Activated CD4-positive, alpha-beta T cell treated with anti-CD3 and anti-CD28 coated beads for 36 hours (primary cell): ENCODE results near the gene ZNF618. TPM values are rescaled to one million over a fixed set of nuclear protein-coding genes. Genes with fewer than 3 reads are reported as not detected.
"Not testable (repeated sequence)": the region's sequence is repeated elsewhere in the genome, so short reads cannot be mapped to it uniquely, and the experiment has no call there.

Source experiments
- ATAC-seq: fragments of 200-7000 bp; cut with Tn5 transposase; one replicate; pipeline ENCODE4 v1.10.0; 2021; ENCODE audit warnings: mild to moderate bottlenecking, moderate library complexity
- CTCF ChIA-PET: fragments of 350-600 bp; sonication (Branson Sonifier 250); formaldehyde crosslinking; loops from one replicate; lab custom pipeline; 2021; ENCODE audit warnings: antibody characterized with exemption; lab: Charles Lee
- POLR2A ChIA-PET: fragments of 350-600 bp; sonication (Branson Sonifier 250); formaldehyde crosslinking; loops from one replicate; lab custom pipeline; 2021; ENCODE audit warnings: antibody characterized with exemption, inconsistent platforms; lab: Charles Lee
- DNase-seq: peaks from one replicate; pipeline ENCODE4 v3.0.0-alpha.2; 2020
- H3K27ac Mint-ChIP-seq: one replicate; pipeline ENCODE4 v1.8.0; 2021; ENCODE audit warnings: mixed read lengths
- H3K27me3 Mint-ChIP-seq: one replicate; pipeline ENCODE4 v1.8.0; 2021; ENCODE audit warnings: mixed read lengths
- H3K36me3 Mint-ChIP-seq: one replicate; pipeline ENCODE4 v1.8.0; 2021; ENCODE audit warnings: low read depth, mixed read lengths
- H3K4me1 Mint-ChIP-seq: one replicate; pipeline ENCODE4 v1.8.0; 2021; ENCODE audit warnings: mixed read lengths
- H3K4me3 Mint-ChIP-seq: one replicate; pipeline ENCODE4 v1.8.0; 2021; ENCODE audit warnings: mild to moderate bottlenecking, moderate library complexity, mixed read lengths
- H3K9me3 Mint-ChIP-seq: one replicate; pipeline ENCODE4 v1.8.0; 2021; ENCODE audit warnings: low read depth, mixed read lengths
- intact Hi-C, 2 experiments: fragments of 100-400 bp; cut with DNase I in 1 of 2; cut with micrococcal nuclease in 1 of 2; formaldehyde crosslinking; loops; one replicate each; pipeline versions ENCODE4 v1.14.2 to v1.15.1; 2022 to 2024; cut with DNase I, micrococcal nuclease
- total RNA-seq, 2 experiments: library from RNA; stranded (reverse); gene quantifications; one replicate each; pipeline ENCODE4 v1.2.3, GENCODE V29; 2021

The ZNF618 gene
- total RNA-seq, 2 experiments from 2014 or later: 0.11 TPM

GRCh38 chr9:114037961-114038723 lies 162.0 kb downstream of the ZNF618 start:
- Mint-ChIP-seq H3K36me3 (no peaks in the 10 kb centered on the region), H3K4me3 (no peak overlapping the region), H3K27ac (no peak overlapping the region), H3K4me1 (no peaks in the 10 kb centered on the region), H3K9me3 (no peaks in the 10 kb centered on the region), H3K27me3 (no peaks in the 10 kb centered on the region)
- ATAC-seq (no peak), DNase-seq (no peak)
- POLR2A ChIA-PET: no interaction called here
- intact Hi-C loops: no loop called here
- CTCF ChIA-PET: interaction anchor here (0.7 kb wide), 2 partner anchors 38 to 78 kb away, joined by 3 to 5 read pairs; no protein-coding TSS in a partner anchor

DNA sequence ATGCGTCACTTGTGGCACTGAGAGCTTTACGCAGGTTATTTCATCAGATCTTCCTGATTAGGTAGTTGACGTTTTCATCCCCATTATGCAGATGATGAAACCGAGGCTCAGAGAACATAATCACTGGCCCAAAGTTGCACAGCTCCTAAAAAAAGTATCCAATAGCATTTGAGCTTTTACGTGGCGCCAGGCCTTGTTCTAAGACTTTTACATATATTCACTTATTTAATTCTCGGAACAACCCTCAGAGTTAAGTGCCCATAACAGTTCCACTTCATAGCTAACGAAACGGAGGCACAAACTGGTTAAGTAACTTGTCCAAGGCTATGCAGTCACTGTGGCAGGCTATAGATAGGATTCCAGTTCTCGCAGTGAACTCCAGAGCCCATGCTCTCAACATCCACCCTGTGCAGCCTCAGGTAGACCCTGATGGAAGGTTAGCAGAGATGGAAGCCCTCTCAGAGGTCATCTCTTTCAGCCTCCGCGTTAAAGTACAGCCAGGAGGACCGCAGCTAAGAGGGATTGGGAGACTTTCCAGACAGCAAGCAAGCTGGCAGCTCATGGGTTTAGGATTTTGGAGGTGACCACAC lies 162.7 kb downstream of the ZNF618 start:
- no peak for DNase-seq
- Mint-ChIP-seq H3K27ac (no peak overlapping the region), H3K9me3 (no peaks in the 10 kb centered on the region), H3K4me3 (no peak overlapping the region), H3K27me3 (no peaks in the 10 kb centered on the region), H3K36me3 (no peaks in the 10 kb centered on the region), H3K4me1 (no peaks in the 10 kb centered on the region)
- no peak for ATAC-seq
- intact Hi-C loops: no loop called here
- ChIA-PET CTCF (interaction anchor here (0.7 kb wide), 1 partner anchor 78 kb away, joined by 5 read pairs; no protein-coding TSS in a partner anchor), POLR2A (no interaction called here)

GRCh38 chr9:114039484-114039883 lies 163.4 kb downstream of the ZNF618 start:
- no peaks in the 10 kb centered on the region for H3K4me1 Mint-ChIP-seq
- no peaks in the 10 kb centered on the region for H3K9me3 Mint-ChIP-seq
- ATAC-seq: no peak
- H3K36me3 Mint-ChIP-seq: no peaks in the 10 kb centered on the region
- H3K4me3 Mint-ChIP-seq: no peak overlapping the region
- POLR2A ChIA-PET: no interaction called here
- no peak for DNase-seq
- CTCF ChIA-PET: no interaction called here
- intact Hi-C loops: no loop called here
- H3K27ac Mint-ChIP-seq: no peak overlapping the region
- H3K27me3 Mint-ChIP-seq: no peaks in the 10 kb centered on the region

DNA sequence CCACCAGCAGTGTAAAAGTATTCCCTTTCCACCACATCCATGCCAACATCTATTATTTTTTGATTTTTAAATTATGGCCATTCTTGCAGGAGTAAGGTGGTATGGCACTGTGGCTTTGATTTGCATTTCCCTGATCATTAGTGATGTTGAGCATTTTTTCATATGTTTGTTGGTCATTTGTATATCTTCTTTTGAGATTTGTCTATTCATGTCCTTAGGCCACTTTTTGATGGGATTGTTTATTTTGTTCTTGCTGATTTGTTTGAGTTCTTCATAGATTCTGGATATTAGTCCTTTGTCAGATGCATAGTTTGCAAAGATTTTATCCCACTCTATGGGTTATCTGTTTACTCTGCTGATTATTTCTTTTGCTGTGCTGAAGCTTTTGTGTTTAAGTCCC lies 167.6 kb downstream of the ZNF618 start:
- H3K4me1 Mint-ChIP-seq, H3K27ac Mint-ChIP-seq, POLR2A ChIA-PET, H3K4me3 Mint-ChIP-seq, intact Hi-C loops, ATAC-seq, H3K36me3 Mint-ChIP-seq, CTCF ChIA-PET, DNase-seq, H3K27me3 Mint-ChIP-seq, H3K9me3 Mint-ChIP-seq: not testable (repeated sequence)

DNA sequence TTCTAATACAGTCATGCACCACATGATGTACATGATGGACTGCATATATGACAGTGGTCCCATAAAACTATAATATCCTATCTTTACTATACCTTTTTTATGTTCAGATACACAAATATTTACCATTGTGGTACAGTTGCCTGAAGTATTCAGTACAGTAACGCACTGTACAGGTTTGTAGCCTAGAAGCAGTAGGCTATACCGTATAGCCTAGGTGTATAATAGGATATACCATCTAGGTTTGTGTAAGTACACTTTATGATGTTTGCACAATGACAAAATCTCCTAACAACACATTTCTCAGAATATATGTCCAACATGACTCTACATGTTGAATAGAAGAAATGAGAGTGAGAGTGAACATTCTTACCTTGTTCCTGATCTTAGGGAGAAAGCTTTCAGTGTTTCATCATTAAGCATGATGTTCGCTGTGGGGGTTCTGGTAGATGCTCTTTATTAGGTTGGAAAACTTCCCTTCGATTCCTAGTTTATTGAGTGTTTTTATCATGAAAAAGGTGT lies 170.2 kb downstream of the ZNF618 start:
- Mint-ChIP-seq H3K4me1 (no peaks in the 10 kb centered on the region), H3K27ac (no peak overlapping the region), H3K36me3 (no peaks in the 10 kb centered on the region), H3K4me3 (no peak overlapping the region), H3K27me3 (no peaks in the 10 kb centered on the region), H3K9me3 (no peaks in the 10 kb centered on the region)
- no peak for DNase-seq
- ChIA-PET CTCF (no interaction called here), POLR2A (no interaction called here)
- intact Hi-C loops: no loop called here
- ATAC-seq: no peak

DNA sequence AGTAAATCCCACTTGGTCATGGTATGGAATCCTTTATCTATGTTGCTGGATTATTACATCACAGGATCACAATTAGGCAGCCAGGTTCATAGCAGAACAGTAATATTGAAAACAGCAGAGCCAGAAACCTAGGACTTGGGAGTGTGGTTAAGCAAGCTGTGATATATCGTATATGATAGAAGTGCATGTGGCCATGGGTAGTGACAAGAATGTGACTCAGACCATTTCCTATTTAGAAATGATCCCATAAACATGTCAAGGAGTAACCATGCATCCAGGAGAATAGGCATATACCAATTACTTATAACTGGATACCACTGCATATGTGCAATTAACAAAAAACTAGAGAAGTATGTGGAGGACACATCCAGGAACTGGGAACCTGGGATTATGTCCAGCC lies 170.8 kb downstream of the ZNF618 start:
- ChIA-PET CTCF (no interaction called here), POLR2A (no interaction called here)
- DNase-seq (no peak), ATAC-seq (no peak)
- intact Hi-C loops: no loop called here
- Mint-ChIP-seq H3K27me3 (no peaks in the 10 kb centered on the region), H3K36me3 (no peaks in the 10 kb centered on the region), H3K27ac (no peak overlapping the region), H3K4me1 (no peaks in the 10 kb centered on the region), H3K4me3 (no peak overlapping the region), H3K9me3 (no peaks in the 10 kb centered on the region)

- intact Hi-C loops: no loop called here
These were observed 171.6 kb downstream of the ZNF618 start for GRCh38 chr9:114047717-114048116.

DNA sequence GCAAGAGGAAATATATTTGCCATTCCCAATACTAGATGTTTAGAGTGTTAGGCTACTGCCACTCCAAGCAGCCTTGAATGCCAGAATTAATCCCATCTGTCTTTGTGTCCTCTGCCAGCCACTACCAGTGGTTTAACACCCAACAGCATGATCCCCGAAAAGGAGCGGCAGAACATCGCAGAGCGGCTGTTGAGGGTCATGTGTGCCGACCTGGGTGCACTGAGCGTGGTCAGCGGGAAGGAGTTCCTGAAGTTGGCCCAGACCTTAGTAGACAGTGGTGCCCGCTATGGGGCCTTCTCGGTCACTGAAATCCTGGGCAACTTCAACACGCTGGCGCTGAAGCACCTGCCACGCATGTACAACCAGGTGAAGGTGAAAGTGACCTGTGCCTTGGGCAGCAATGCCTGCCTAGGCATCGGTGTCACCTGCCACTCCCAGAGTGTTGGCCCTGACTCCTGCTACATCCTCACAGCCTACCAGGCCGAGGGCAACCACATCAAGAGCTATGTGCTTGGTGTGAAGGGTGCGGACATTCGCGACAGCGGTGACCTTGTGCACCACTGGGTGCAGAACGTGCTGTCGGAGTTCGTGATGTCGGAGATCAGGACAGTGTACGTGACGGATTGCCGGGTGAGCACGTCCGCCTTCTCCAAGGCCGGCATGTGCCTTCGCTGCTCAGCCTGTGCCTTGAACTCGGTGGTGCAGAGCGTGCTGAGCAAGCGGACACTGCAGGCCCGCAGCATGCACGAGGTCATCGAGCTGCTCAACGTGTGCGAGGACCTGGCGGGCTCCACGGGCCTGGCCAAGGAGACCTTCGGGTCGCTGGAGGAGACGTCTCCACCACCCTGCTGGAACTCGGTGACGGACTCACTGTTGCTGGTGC lies 172.7 kb downstream of the ZNF618 start:
- CTCF ChIA-PET: no interaction called here
- ATAC-seq: no peak
- no peak overlapping the region for H3K4me3 Mint-ChIP-seq
- POLR2A ChIA-PET: no interaction called here
- H3K4me1 Mint-ChIP-seq: no peaks in the 10 kb centered on the region
- no peak overlapping the region for H3K27ac Mint-ChIP-seq
- H3K9me3 Mint-ChIP-seq: no peaks in the 10 kb centered on the region
- H3K36me3 Mint-ChIP-seq: no peaks in the 10 kb centered on the region
- intact Hi-C loops: no loop called here
- DNase-seq: no peak
- H3K27me3 Mint-ChIP-seq: no peaks in the 10 kb centered on the region

More at GRCh38 chr9:114047717-114048116, 171.6 kb downstream of the ZNF618 start:
- ChIA-PET POLR2A (no interaction called here), CTCF (no interaction called here)
- Mint-ChIP-seq H3K27ac (no peak overlapping the region), H3K9me3 (no peaks in the 10 kb centered on the region), H3K27me3 (no peaks in the 10 kb centered on the region), H3K36me3 (no peaks in the 10 kb centered on the region), H3K4me3 (no peak overlapping the region), H3K4me1 (no peaks in the 10 kb centered on the region)
- no peak for DNase-seq
- no peak for ATAC-seq

DNA sequence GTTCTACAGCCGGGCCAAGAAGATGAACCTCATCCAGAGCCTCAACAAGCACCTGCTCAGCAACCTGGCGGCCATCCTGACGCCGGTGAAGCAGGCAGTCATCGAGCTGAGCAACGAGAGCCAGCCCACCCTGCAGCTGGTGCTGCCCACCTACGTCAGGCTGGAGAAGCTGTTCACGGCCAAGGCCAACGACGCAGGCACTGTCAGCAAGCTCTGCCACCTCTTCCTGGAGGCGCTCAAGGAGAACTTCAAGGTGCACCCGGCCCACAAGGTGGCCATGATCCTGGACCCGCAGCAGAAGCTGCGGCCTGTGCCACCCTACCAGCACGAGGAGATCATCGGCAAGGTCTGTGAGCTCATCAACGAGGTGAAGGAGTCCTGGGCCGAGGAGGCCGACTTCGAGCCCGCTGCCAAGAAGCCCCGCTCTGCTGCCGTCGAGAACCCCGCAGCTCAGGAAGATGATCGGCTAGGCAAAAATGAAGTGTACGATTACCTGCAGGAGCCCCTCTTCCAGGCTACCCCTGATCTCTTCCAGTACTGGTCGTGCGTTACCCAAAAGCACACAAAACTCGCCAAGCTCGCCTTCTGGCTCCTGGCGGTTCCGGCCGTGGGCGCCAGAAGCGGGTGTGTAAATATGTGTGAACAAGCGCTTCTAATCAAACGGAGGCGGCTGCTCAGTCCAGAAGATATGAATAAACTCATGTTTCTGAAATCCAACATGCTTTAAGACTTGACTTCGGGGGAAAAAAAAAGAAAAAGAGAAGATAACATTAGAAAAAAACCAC lies 173.5 kb downstream of the ZNF618 start:
- POLR2A ChIA-PET: interaction anchor here (0.6 kb wide), 1 partner anchor 1911 kb away, joined by 4 read pairs; no protein-coding TSS in a partner anchor
- intact Hi-C loops: no loop called here
- Mint-ChIP-seq H3K9me3 (no peaks in the 10 kb centered on the region), H3K27me3 (no peaks in the 10 kb centered on the region), H3K4me3 (no peak overlapping the region), H3K27ac (no peak overlapping the region), H3K36me3 (no peaks in the 10 kb centered on the region), H3K4me1 (no peaks in the 10 kb centered on the region)
- CTCF ChIA-PET: no interaction called here
- DNase-seq (no peak), ATAC-seq (no peak)

GRCh38 chr9:114050226-114050568 lies 174.1 kb downstream of the ZNF618 start:
- DNase-seq (no peak), ATAC-seq (no peak)
- Mint-ChIP-seq H3K9me3 (no peaks in the 10 kb centered on the region), H3K4me1 (no peaks in the 10 kb centered on the region), H3K4me3 (no peak overlapping the region), H3K36me3 (no peaks in the 10 kb centered on the region), H3K27me3 (no peaks in the 10 kb centered on the region), H3K27ac (no peak overlapping the region)
- ChIA-PET POLR2A (interaction anchor here (0.6 kb wide), 1 partner anchor 1912 kb away, joined by 4 read pairs; no protein-coding TSS in a partner anchor), CTCF (no interaction called here)
- intact Hi-C loops: no loop called here

GRCh38 chr9:114050646-114051045 lies 174.5 kb downstream of the ZNF618 start:
- CTCF ChIA-PET: no interaction called here
- Mint-ChIP-seq H3K36me3 (no peaks in the 10 kb centered on the region), H3K27ac (no peak overlapping the region), H3K4me3 (no peak overlapping the region), H3K9me3 (no peaks in the 10 kb centered on the region), H3K27me3 (no peaks in the 10 kb centered on the region), H3K4me1 (no peaks in the 10 kb centered on the region)
- no peak for ATAC-seq
- POLR2A ChIA-PET: no interaction called here
- DNase-seq: no peak
- intact Hi-C loops: no loop called here
